Measurements from ENCODE around the gene MRPL21. TPM values are rescaled to one million over a fixed set of nuclear protein-coding genes. Genes with fewer than 3 reads are reported as not detected.

Gene MRPL21
- total and polyA plus RNA-seq, 2 experiments from 2014 or later, result 62.4 to 232 TPM

DNA sequence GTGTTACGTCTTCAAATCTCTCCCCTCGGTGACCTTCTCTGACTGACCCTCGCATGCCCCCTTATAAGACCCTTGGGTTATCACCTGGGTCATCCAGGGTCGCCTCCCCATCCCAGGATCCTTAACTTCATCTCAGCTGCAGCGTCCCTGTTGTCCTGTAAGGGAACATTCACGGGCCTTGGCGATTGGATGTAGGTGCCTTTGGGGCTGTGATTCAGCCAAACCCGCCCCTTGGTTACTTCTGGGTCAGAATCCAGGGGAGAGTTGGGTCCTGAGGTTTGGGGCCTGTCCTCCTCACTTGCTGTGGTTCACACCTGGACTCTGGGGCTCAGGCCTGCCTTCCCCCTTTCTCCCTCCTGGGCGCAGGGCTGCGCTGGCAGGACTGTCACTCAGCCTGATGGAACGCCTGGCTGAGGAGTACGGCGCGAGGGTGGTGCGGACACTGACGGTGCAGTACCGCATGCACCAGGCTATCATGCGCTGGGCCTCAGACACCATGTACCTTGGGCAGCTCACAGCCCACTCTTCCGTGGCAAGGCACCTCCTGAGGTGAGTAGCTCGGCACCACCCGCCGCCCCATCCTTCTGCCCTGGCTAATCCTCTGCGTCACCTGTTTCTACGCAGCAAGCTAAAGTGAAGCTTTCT is 29.4 kb upstream of the MRPL21 start:
- Histone ChIP-seq H3K36me3 (ENCODE audit: insufficient read depth) (peaks cover 4% of the 10 kb centered on the region; the same call in 1 of the 2 replicates), H3K27ac (ENCODE audit: low read depth) (no peak overlapping the region), H3K79me2 (replicated peaks; ENCODE audit: insufficient read depth) (no peaks in the 10 kb centered on the region), H3F3A (replicated peaks; ENCODE audit: low read depth) (no peaks in the 10 kb centered on the region), H3K4me2 (no peak overlapping the region), H3K27me3 (ENCODE audit: insufficient read depth) (no peaks in the 10 kb centered on the region), H3K4me3 (no peak overlapping the region), H3K9me2 (ENCODE audit: insufficient read depth) (no peaks in the 10 kb centered on the region), H3K4me1 (ENCODE audit: insufficient read depth) (no peaks in the 10 kb centered on the region), H2AFZ (no peak overlapping the region), H4K20me1 (replicated peaks; ENCODE audit: insufficient read depth) (peaks cover 3% of the 10 kb centered on the region; the same call in 1 of the 2 replicates)
- H3K9me3 Mint-ChIP-seq, result no peaks in the 10 kb centered on the region
- ATAC-seq (no peak), DNase-seq (ENCODE audit: low spot score) (no peak)
- H3K36me3 Mint-ChIP-seq (ENCODE audit: low read depth), result peaks cover 31% of the 10 kb centered on the region
- H3K4me1 Mint-ChIP-seq, result no peaks in the 10 kb centered on the region
- no peak overlapping the region for H3K4me3 Mint-ChIP-seq
- TF ChIP-seq STAT1 (IDR thresholded peaks at IDR 0.05; ENCODE audit: unreplicated experiment), result no peak
- TF ChIP-seq CREB1 (CRISPR knock-in tag; IDR thresholded peaks at IDR 0.05; ENCODE audit: low read depth), result no peak
- no peak for TF ChIP-seq JUNB (IDR thresholded peaks at IDR 0.05; ENCODE audit: unreplicated experiment)
- no peak for TF ChIP-seq ZNF331 (CRISPR knock-in tag; IDR thresholded peaks at IDR 0.05; ENCODE audit: low read depth)
- TF ChIP-seq, protein P1, sequence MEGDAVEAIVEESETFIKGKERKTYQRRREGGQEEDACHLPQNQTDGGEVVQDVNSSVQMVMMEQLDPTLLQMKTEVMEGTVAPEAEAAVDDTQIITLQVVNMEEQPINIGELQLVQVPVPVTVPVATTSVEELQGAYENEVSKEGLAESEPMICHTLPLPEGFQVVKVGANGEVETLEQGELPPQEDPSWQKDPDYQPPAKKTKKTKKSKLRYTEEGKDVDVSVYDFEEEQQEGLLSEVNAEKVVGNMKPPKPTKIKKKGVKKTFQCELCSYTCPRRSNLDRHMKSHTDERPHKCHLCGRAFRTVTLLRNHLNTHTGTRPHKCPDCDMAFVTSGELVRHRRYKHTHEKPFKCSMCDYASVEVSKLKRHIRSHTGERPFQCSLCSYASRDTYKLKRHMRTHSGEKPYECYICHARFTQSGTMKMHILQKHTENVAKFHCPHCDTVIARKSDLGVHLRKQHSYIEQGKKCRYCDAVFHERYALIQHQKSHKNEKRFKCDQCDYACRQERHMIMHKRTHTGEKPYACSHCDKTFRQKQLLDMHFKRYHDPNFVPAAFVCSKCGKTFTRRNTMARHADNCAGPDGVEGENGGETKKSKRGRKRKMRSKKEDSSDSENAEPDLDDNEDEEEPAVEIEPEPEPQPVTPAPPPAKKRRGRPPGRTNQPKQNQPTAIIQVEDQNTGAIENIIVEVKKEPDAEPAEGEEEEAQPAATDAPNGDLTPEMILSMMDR (conservative IDR thresholded peaks at IDR 0.05; ENCODE audit: low read depth in 2 of 2), result no peak
- TF ChIP-seq, protein P2, sequence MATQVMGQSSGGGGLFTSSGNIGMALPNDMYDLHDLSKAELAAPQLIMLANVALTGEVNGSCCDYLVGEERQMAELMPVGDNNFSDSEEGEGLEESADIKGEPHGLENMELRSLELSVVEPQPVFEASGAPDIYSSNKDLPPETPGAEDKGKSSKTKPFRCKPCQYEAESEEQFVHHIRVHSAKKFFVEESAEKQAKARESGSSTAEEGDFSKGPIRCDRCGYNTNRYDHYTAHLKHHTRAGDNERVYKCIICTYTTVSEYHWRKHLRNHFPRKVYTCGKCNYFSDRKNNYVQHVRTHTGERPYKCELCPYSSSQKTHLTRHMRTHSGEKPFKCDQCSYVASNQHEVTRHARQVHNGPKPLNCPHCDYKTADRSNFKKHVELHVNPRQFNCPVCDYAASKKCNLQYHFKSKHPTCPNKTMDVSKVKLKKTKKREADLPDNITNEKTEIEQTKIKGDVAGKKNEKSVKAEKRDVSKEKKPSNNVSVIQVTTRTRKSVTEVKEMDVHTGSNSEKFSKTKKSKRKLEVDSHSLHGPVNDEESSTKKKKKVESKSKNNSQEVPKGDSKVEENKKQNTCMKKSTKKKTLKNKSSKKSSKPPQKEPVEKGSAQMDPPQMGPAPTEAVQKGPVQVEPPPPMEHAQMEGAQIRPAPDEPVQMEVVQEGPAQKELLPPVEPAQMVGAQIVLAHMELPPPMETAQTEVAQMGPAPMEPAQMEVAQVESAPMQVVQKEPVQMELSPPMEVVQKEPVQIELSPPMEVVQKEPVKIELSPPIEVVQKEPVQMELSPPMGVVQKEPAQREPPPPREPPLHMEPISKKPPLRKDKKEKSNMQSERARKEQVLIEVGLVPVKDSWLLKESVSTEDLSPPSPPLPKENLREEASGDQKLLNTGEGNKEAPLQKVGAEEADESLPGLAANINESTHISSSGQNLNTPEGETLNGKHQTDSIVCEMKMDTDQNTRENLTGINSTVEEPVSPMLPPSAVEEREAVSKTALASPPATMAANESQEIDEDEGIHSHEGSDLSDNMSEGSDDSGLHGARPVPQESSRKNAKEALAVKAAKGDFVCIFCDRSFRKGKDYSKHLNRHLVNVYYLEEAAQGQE (IDR thresholded peaks at IDR 0.05; ENCODE audit: unreplicated experiment), result no peak
- no peak for TF ChIP-seq POLR2AphosphoS5 (IDR thresholded peaks at IDR 0.05; ENCODE audit: low read depth)
- TF ChIP-seq NANOG (IDR thresholded peaks at IDR 0.05; ENCODE audit: borderline replicate concordance), result no peak
- TF ChIP-seq, protein P3, sequence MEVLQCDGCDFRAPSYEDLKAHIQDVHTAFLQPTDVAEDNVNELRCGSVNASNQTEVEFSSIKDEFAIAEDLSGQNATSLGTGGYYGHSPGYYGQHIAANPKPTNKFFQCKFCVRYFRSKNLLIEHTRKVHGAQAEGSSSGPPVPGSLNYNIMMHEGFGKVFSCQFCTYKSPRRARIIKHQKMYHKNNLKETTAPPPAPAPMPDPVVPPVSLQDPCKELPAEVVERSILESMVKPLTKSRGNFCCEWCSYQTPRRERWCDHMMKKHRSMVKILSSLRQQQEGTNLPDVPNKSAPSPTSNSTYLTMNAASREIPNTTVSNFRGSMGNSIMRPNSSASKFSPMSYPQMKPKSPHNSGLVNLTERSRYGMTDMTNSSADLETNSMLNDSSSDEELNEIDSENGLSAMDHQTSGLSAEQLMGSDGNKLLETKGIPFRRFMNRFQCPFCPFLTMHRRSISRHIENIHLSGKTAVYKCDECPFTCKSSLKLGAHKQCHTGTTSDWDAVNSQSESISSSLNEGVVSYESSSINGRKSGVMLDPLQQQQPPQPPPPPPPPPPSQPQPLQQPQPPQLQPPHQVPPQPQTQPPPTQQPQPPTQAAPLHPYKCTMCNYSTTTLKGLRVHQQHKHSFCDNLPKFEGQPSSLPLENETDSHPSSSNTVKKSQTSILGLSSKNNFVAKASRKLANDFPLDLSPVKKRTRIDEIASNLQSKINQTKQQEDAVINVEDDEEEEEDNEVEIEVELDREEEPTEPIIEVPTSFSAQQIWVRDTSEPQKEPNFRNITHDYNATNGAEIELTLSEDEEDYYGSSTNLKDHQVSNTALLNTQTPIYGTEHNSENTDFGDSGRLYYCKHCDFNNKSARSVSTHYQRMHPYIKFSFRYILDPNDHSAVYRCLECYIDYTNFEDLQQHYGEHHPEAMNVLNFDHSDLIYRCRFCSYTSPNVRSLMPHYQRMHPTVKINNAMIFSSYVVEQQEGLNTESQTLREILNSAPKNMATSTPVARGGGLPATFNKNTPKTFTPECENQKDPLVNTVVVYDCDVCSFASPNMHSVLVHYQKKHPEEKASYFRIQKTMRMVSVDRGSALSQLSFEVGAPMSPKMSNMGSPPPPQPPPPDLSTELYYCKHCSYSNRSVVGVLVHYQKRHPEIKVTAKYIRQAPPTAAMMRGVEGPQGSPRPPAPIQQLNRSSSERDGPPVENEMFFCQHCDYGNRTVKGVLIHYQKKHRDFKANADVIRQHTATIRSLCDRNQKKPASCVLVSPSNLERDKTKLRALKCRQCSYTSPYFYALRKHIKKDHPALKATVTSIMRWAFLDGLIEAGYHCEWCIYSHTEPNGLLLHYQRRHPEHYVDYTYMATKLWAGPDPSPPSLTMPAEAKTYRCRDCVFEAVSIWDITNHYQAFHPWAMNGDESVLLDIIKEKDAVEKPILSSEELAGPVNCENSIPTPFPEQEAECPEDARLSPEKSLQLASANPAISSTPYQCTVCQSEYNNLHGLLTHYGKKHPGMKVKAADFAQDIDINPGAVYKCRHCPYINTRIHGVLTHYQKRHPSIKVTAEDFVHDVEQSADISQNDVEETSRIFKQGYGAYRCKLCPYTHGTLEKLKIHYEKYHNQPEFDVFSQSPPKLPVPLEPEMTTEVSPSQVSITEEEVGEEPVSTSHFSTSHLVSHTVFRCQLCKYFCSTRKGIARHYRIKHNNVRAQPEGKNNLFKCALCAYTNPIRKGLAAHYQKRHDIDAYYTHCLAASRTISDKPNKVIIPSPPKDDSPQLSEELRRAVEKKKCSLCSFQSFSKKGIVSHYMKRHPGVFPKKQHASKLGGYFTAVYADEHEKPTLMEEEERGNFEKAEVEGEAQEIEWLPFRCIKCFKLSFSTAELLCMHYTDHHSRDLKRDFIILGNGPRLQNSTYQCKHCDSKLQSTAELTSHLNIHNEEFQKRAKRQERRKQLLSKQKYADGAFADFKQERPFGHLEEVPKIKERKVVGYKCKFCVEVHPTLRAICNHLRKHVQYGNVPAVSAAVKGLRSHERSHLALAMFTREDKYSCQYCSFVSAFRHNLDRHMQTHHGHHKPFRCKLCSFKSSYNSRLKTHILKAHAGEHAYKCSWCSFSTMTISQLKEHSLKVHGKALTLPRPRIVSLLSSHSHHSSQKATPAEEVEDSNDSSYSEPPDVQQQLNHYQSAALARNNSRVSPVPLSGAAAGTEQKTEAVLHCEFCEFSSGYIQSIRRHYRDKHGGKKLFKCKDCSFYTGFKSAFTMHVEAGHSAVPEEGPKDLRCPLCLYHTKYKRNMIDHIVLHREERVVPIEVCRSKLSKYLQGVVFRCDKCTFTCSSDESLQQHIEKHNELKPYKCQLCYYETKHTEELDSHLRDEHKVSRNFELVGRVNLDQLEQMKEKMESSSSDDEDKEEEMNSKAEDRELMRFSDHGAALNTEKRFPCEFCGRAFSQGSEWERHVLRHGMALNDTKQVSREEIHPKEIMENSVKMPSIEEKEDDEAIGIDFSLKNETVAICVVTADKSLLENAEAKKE (CRISPR knock-in tag; IDR thresholded peaks at IDR 0.05), result no peak
- TF ChIP-seq, protein P4, sequence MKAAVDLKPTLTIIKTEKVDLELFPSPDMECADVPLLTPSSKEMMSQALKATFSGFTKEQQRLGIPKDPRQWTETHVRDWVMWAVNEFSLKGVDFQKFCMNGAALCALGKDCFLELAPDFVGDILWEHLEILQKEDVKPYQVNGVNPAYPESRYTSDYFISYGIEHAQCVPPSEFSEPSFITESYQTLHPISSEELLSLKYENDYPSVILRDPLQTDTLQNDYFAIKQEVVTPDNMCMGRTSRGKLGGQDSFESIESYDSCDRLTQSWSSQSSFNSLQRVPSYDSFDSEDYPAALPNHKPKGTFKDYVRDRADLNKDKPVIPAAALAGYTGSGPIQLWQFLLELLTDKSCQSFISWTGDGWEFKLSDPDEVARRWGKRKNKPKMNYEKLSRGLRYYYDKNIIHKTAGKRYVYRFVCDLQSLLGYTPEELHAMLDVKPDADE (IDR thresholded peaks at IDR 0.05), result no peak
- TF ChIP-seq ZNF114 (CRISPR knock-in tag; IDR thresholded peaks at IDR 0.05), result no peak
- H3K27ac Mint-ChIP-seq, result no peak overlapping the region
- peaks cover 5% of the 10 kb centered on the region for H3K27me3 Mint-ChIP-seq (ENCODE audit: insufficient read depth, low read depth, poor library complexity)

All from GM23338 (cell line).